Measurements from ENCODE around the gene CRADD.

- TF ChIP-seq CTCF (IDR thresholded peaks at IDR 0.05), result no peak
- no peak for TF ChIP-seq POLR2A (IDR thresholded peaks at IDR 0.05)
These were observed 7.1 kb upstream of the CRADD start for GRCh38 chr12:93670104-93670503.
